ENCODE measurements around the gene GRM3.

GRCh38 chr7:86747698-86748097 is 104.0 kb downstream of the GRM3 start:
- TF ChIP-seq GATA2 (IDR thresholded peaks at IDR 0.05; ENCODE audit: low read depth, low read length) (no peak), GATA3 (IDR thresholded peaks at IDR 0.05; ENCODE audit: low read depth, low read length) (no peak)
